Measurements from ENCODE around the gene NDUFV2. TPM values are rescaled to one million over a fixed set of nuclear protein-coding genes. Genes with fewer than 3 reads are reported as not detected.

The NDUFV2 gene
- total and polyA plus RNA-seq, 12 donors = 362 to 1,061 (median 482) TPM

- Histone ChIP-seq H3K27ac (no peak overlapping the region), H3K27me3 (no peaks in the 10 kb centered on the region), H3K4me3 (no peak overlapping the region), H3K4me1 (peaks cover 0 to 76% (median 44%) of the 10 kb centered on the region in 9 donors), H3K36me3 (peaks cover 0 to 100% (median 27%) of the 10 kb centered on the region in 9 donors), H3K9me3 (no peaks in the 10 kb centered on the region)
- ATAC-seq (no peak), DNase-seq (no peak)
- intact Hi-C loops (cut with DNase I) = no loop called here
- WGBS, 2 donors = 94 to 97% methylated on average over 2 of the region's 2 CpGs
- no peak for TF ChIP-seq CTCF (IDR thresholded peaks at IDR 0.05)
These were observed 21.0 kb downstream of the NDUFV2 start for GRCh38 chr18:9123520-9123919.

- no peak for DNase-seq
- no peaks in the 10 kb centered on the region for H3K27me3 ChIP-seq
- H3K4me3 ChIP-seq = no peak overlapping the region
- no peak overlapping the region for H3K27ac ChIP-seq
- peaks cover 0 to 100% (median 27%) of the 10 kb centered on the region in 9 donors for H3K36me3 ChIP-seq
- WGBS, 2 donors = 95 to 97% methylated on average over 1 of the region's 1 CpG
- ATAC-seq = no peak
- intact Hi-C loops (cut with DNase I) = no loop called here
- H3K4me1 ChIP-seq = peaks cover 0 to 64% (median 31%) of the 10 kb centered on the region in 9 donors
- H3K9me3 ChIP-seq = no peaks in the 10 kb centered on the region
- TF ChIP-seq CTCF (IDR thresholded peaks at IDR 0.05) = no peak
These were observed 22.3 kb downstream of the NDUFV2 start for GRCh38 chr18:9124824-9125223.

GRCh38 chr18:9126337-9126736 is 23.8 kb downstream of the NDUFV2 start:
- TF ChIP-seq CTCF (IDR thresholded peaks at IDR 0.05) = no peak
- no peaks in the 10 kb centered on the region for H3K27me3 ChIP-seq
- intact Hi-C loops (cut with DNase I) = no loop called here
- peak overlapping the region; percentile 2 to 75 (median 55) for H3K27ac ChIP-seq
- H3K4me3 ChIP-seq = peak overlapping the region in 1 of 10 donors; percentile 4
- peaks cover 0 to 100% (median 27%) of the 10 kb centered on the region in 9 donors for H3K36me3 ChIP-seq
- H3K9me3 ChIP-seq = no peaks in the 10 kb centered on the region
- DNase-seq = no peak
- ATAC-seq = peak; percentile 58 to 91 (median 80)
- 53 to 56% methylated on average over 3 of the region's 3 CpGs for WGBS, 2 donors
- H3K4me1 ChIP-seq = peaks cover 0 to 49% (median 20%) of the 10 kb centered on the region in 9 donors

GRCh38 chr18:9130195-9130594 is 27.7 kb downstream of the NDUFV2 start:
- ATAC-seq = no peak
- 67 to 71% methylated on average over 4 of the region's 4 CpGs for WGBS, 2 donors
- Histone ChIP-seq H3K27me3 (no peaks in the 10 kb centered on the region), H3K9me3 (no peaks in the 10 kb centered on the region), H3K27ac (no peak overlapping the region), H3K36me3 (peaks cover 0 to 100% (median 34%) of the 10 kb centered on the region in 9 donors), H3K4me3 (no peak overlapping the region), H3K4me1 (peaks cover 0 to 37% (median 22%) of the 10 kb centered on the region in 9 donors)
- TF ChIP-seq CTCF (IDR thresholded peaks at IDR 0.05) = no peak
- intact Hi-C loops (cut with DNase I) = no loop called here
- DNase-seq = no peak
